Central memory CD4-positive, alpha-beta T cell (primary cell): ENCODE measurements around the gene COX8A.

ENCODE experiments used
- DNase-seq: peaks from one replicate; pipeline ENCODE4 v3.0.0; 2022

Gene COX8A

GRCh38 chr11:64004590-64004984 is 30.2 kb downstream of the COX8A start:
- no peak for DNase-seq

- DNase-seq, result no peak
Measured at GRCh38 chr11:64005691-64006090, 31.3 kb downstream of the COX8A start.

GRCh38 chr11:64006398-64006797 is 32.0 kb downstream of the COX8A start:
- no peak for DNase-seq

GRCh38 chr11:64007160-64007628 is 32.8 kb downstream of the COX8A start:
- DNase-seq, result no peak

GRCh38 chr11:64007629-64008282 is 33.3 kb downstream of the COX8A start:
- no peak for DNase-seq

GRCh38 chr11:64008283-64008913 is 34.0 kb downstream of the COX8A start:
- no peak for DNase-seq

GRCh38 chr11:64008914-64009633 is 34.7 kb downstream of the COX8A start:
- DNase-seq, result no peak

- no peak for DNase-seq
Measured at GRCh38 chr11:64009710-64010109, 35.3 kb downstream of the COX8A start.

- DNase-seq, result no peak
Measured at GRCh38 chr11:64010783-64011182, 36.4 kb downstream of the COX8A start.

- DNase-seq, result no peak
Measured at GRCh38 chr11:64011371-64011770, 37.0 kb downstream of the COX8A start.

GRCh38 chr11:64013141-64013896 is 38.9 kb downstream of the COX8A start:
- no peak for DNase-seq

GRCh38 chr11:64014356-64014755 is 39.9 kb downstream of the COX8A start:
- DNase-seq, result no peak

- DNase-seq, result no peak
Measured at GRCh38 chr11:64015510-64015909, 41.1 kb downstream of the COX8A start.

- DNase-seq, result no peak
Measured at GRCh38 chr11:64015935-64016845, 41.8 kb downstream of the COX8A start.

GRCh38 chr11:64017945-64018224 is 43.5 kb downstream of the COX8A start:
- no peak for DNase-seq

- DNase-seq, result no peak
Measured at GRCh38 chr11:64018310-64018709, 43.9 kb downstream of the COX8A start.

GRCh38 chr11:64019106-64020037 is 45.0 kb downstream of the COX8A start:
- DNase-seq, result no peak

GRCh38 chr11:64020976-64021756 is 46.7 kb downstream of the COX8A start:
- DNase-seq, result no peak

- DNase-seq, result no peak
Measured at GRCh38 chr11:64021757-64022093, 47.3 kb downstream of the COX8A start.

- no peak for DNase-seq
Measured at GRCh38 chr11:64022125-64022784, 47.8 kb downstream of the COX8A start.
